GM19035 (cell line): ENCODE data around the gene ABL1.

Experiments
- ATAC-seq: cut with Tn5 transposase; IDR thresholded peaks from one replicate; pipeline ENCODE4 v1.9.1; 2021; ENCODE audit not compliant: unreplicated experiment

ABL1 gene

DNA sequence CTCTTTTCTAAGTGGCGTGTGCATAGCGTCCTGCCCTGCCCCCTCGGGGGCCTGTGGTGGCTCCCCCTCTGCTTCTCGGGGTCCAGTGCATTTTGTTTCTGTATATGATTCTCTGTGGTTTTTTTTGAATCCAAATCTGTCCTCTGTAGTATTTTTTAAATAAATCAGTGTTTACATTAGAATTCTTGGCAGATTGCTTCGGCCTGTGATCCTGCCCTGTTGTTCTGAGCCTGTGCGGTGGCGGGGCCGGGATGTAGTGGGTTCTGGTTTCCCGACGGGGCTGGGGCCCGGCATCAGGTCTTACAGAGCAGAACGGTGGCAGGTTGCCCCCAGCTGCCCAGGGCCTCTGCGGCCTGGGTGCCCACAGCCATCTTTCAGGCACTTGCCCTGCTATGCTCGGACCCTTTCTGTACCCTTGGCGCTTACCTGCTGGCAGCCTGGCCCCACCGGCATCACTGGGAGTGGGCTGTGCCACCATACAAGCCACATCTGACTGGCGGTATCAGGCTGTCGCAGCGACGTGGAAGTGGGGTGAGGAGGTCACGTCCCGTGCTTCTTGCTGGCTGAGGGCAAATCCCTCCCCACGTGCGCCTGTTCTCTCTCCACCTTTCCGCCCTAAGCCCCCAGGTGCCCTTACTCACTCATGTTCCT lies 52.6 kb downstream of the ABL1 start:
- ATAC-seq, result no peak

GRCh38 chr9:130888146-130888885 lies 53.3 kb downstream of the ABL1 start:
- no peak for ATAC-seq

DNA sequence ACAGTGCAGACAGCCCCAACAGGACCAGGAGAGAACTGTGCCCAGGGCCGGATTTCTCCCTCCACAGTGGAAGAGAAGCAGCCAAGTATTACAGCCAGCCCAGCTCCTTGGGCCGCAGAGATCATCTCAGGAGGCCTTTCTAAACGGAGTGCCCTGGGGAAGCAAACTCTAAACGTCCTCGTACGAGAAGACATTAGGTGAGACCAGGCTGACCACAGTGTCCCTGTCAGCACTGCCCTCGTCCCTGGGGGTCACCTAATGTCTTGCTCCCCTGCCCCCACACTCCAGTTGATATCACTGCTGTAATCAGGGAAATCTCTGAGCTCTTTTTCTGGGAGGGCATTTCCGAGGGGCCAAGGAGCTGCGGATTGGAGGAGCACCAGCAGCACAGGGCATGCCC lies 55.1 kb downstream of the ABL1 start:
- ATAC-seq, result no peak

GRCh38 chr9:130890870-130891687 lies 56.0 kb downstream of the ABL1 start:
- ATAC-seq, result no peak

DNA sequence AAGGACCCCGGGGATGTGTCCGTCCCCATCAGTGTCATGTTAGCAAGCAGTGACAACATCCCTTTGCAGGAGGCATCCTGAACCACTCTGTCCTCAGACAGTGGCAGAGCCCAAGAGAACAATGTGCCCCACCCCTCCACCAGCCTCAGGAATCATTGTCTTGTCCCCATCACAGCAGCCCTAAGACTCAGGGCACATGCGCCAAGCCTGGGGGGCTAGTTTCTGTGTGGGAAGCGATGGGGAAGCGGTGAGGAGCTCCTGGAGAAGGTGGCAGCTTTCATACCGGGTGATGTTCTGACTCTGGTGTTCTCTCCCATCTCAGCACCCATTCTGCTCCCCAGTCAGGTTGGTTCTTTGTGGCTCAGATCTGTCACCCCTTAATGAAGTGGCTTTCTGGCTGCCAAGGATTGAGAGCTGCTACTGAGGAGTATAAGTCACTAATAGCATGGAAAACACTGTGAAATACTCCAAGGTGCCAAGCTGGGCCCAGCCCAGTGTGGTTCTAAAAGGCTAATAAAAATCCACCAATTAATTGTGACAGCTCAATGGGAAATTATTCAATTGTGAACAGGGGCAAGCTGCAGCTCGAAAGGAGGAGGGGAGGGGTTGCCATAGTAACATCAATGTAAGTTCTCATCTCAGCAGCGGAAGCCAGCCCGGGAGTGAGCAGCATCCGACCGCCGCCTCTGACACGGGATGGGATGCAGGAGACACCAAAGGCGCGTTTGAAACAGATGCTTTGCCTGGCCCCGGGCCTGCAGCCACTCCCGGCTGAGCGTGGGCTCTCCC lies 56.8 kb downstream of the ABL1 start:
- no peak for ATAC-seq

GRCh38 chr9:130892477-130893304 lies 57.6 kb downstream of the ABL1 start:
- ATAC-seq, result no peak

DNA sequence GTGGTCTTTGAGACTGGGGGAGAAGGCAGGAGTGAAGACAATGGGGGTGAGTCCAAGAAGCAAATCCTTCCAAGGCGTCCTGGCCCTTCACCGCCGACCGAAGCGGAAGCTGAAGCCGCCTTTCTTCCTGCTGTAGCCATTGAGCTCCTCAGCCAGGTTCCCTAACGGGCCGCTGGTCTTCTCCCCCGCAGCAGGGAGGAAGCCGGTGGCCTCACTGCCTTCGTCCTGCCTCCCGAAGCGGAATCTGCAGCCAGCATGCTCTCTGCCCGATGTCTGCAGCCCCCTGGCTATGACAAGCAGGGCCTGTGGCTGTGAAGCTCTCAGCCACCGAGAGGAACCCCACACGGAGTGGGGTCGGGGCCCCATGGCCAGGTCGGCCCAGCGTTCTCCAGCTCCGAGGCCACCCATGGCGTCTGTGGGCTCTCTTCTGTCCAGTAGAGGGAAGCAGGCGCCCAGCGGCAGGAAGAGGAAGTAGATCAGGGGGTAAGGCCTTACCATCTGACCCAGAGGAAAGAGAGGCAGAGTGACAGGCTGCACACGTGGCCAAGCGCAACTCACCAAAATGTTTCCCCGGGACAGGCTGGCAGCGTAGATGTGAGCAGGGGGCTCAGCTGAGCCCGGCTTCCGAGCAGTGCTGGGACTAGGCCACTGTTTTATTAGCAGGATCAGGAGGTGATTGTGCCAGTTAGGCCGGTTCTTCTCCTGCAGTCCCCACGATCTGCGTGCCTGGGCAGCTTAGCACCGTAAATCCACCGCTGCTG lies 58.5 kb downstream of the ABL1 start:
- ATAC-seq, result no peak

GRCh38 chr9:130894546-130894945 lies 59.5 kb downstream of the ABL1 start:
- ATAC-seq, result no peak

- ATAC-seq, result no peak
These were observed 60.0 kb downstream of the ABL1 start for GRCh38 chr9:130895038-130895437.

DNA sequence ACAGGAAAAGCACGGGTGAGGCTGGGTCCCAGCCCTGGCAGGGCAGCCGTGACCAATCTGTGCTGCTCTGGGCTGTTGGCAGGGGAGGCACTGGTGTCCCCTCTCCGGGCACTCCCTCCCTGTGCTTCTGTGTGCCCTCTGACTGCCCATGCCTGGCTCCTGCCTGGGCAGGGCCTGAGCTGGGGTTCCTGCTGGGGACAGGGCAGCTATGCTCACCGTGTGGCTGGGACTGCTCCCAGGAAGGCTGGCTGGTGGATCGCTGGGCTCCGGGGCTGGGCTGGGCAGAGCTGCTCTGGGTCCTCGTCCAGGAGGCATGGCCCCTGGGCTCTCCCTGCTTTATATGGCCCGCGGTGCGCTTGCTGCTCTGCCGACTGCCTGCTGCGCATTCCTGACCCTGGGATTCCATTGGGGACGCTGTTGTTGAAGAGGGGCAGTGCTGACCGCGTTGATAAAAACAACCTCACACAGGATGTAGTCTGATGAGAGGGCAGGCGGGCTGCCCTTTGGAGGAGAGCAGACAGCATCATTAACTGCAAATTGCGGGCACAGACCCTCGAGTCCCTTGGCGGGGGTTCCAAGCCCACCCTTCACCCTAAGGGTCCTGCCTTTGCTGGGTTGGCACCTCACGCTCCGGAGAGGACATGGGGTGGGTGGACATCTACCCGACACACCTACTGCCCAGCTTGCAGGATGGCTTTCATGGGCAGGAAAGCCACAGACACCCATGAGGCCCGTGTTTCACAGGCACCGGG lies 60.6 kb downstream of the ABL1 start:
- no peak for ATAC-seq

GRCh38 chr9:130896233-130897014 lies 61.4 kb downstream of the ABL1 start, which contains the start of gene QRFP:
Gene QRFP, minus strand, starts transcription at chr9:130896812. Its CDS starts 2,974 bp downstream, at chr9:130893838.
- no peak for ATAC-seq

- ATAC-seq, result no peak
These were observed 62.2 kb downstream of the ABL1 start for GRCh38 chr9:130897105-130897751.

- ATAC-seq, result no peak
These were observed 62.9 kb downstream of the ABL1 start for GRCh38 chr9:130897848-130898551.

GRCh38 chr9:130898552-130898852 lies 63.4 kb downstream of the ABL1 start:
- no peak for ATAC-seq

- no peak for ATAC-seq
These were observed 64.1 kb downstream of the ABL1 start for GRCh38 chr9:130899051-130899748.
